ENCODE results near the gene TREX2. TPM values are rescaled to one million over a fixed set of nuclear protein-coding genes. Genes with fewer than 3 reads are reported as not detected.

Gene TREX2
- polyA plus RNA-seq, 4 donors = 0.27 to 0.92 (median 0.61) TPM

- DNase-seq (ENCODE audit: low read depth in 4 of 4, low spot score in 2 of 4) = no peak
These were observed 31.0 kb upstream of the TREX2 start for GRCh38 chrX:153476666-153477363.

- DNase-seq (ENCODE audit: low read depth in 4 of 4, low spot score in 2 of 4) = no peak
These were observed 30.0 kb upstream of the TREX2 start for GRCh38 chrX:153475751-153476281.

GRCh38 chrX:153475271-153475670 is 29.4 kb upstream of the TREX2 start:
- no peak for DNase-seq (ENCODE audit: low read depth in 4 of 4, low spot score in 2 of 4)

GRCh38 chrX:153474718-153475117 is 28.9 kb upstream of the TREX2 start:
- DNase-seq (ENCODE audit: low read depth in 4 of 4, low spot score in 2 of 4) = no peak

- no peak for DNase-seq (ENCODE audit: low read depth in 4 of 4, low spot score in 2 of 4)
These were observed 28.4 kb upstream of the TREX2 start for GRCh38 chrX:153474266-153474665.

GRCh38 chrX:153473126-153473525 is 27.3 kb upstream of the TREX2 start:
- DNase-seq (ENCODE audit: low read depth in 4 of 4, low spot score in 2 of 4) = no peak

GRCh38 chrX:153471663-153472280 is 25.9 kb upstream of the TREX2 start:
- no peak for DNase-seq (ENCODE audit: low read depth in 4 of 4, low spot score in 2 of 4)

GRCh38 chrX:153470411-153471363 is 24.8 kb upstream of the TREX2 start, which contains the start of gene HAUS7:
TSS of gene HAUS7 (minus strand) at chrX:153470576. CDS start at chrX:153470557, 19 bp downstream.
- peak in 2 of 4 donors; percentile 59 to 67 for DNase-seq (ENCODE audit: low read depth in 4 of 4, low spot score in 2 of 4)

GRCh38 chrX:153469811-153470410 is 24.1 kb upstream of the TREX2 start:
- no peak for DNase-seq (ENCODE audit: low read depth in 4 of 4, low spot score in 2 of 4)

GRCh38 chrX:153468008-153468580 is 22.2 kb upstream of the TREX2 start:
- DNase-seq (ENCODE audit: low read depth in 4 of 4, low spot score in 2 of 4) = no peak

- DNase-seq (ENCODE audit: low read depth in 4 of 4, low spot score in 2 of 4) = no peak
These were observed 20.0 kb upstream of the TREX2 start for GRCh38 chrX:153465691-153466380.

GRCh38 chrX:153464116-153464515 is 18.3 kb upstream of the TREX2 start:
- no peak for DNase-seq (ENCODE audit: low read depth in 4 of 4, low spot score in 2 of 4)

- DNase-seq (ENCODE audit: low read depth in 4 of 4, low spot score in 2 of 4) = no peak
These were observed 17.7 kb upstream of the TREX2 start for GRCh38 chrX:153463556-153463955.

GRCh38 chrX:153463031-153463430 is 17.2 kb upstream of the TREX2 start:
- DNase-seq (ENCODE audit: low read depth in 4 of 4, low spot score in 2 of 4) = no peak

GRCh38 chrX:153462291-153462690 is 16.4 kb upstream of the TREX2 start:
- no peak for DNase-seq (ENCODE audit: low read depth in 4 of 4, low spot score in 2 of 4)

GRCh38 chrX:153460826-153461225 is 15.0 kb upstream of the TREX2 start:
- DNase-seq (ENCODE audit: low read depth in 4 of 4, low spot score in 2 of 4) = no peak

- no peak for DNase-seq (ENCODE audit: low read depth in 4 of 4, low spot score in 2 of 4)
These were observed 14.1 kb upstream of the TREX2 start for GRCh38 chrX:153459986-153460385.

- no peak for DNase-seq (ENCODE audit: low read depth in 4 of 4, low spot score in 2 of 4)
These were observed 12.6 kb upstream of the TREX2 start for GRCh38 chrX:153458476-153458875.

- no peak for DNase-seq (ENCODE audit: low read depth in 4 of 4, low spot score in 2 of 4)
These were observed 12.1 kb upstream of the TREX2 start for GRCh38 chrX:153457827-153458466.
